Measurements from ENCODE around the gene ATP5ME.

The ATP5ME gene

GRCh38 chr4:656436-657337 lies 17.4 kb downstream of the ATP5ME start:
- Histone ChIP-seq H4K20me1 (ENCODE audit: control insufficient read depth, insufficient read depth, low read depth, low read length) (no peaks in the 10 kb centered on the region), H3K4me2 (ENCODE audit: low read length) (no peak overlapping the region), H3K36me3 (ENCODE audit: control insufficient read depth, low read length) (no peaks in the 10 kb centered on the region), H3F3A (ENCODE audit: control insufficient read depth, insufficient read depth) (no peaks in the 10 kb centered on the region), H3K4me3 (ENCODE audit: low read length) (no peak overlapping the region), H3K79me2 (ENCODE audit: control insufficient read depth, low read length) (no peaks in the 10 kb centered on the region), H3K27me3 (ENCODE audit: control insufficient read depth, low read length) (no peaks in the 10 kb centered on the region), H3K9me2 (replicated peaks; ENCODE audit: control insufficient read depth, low read length) (no peaks in the 10 kb centered on the region), H3K4me1 (ENCODE audit: control insufficient read depth, low read length) (no peaks in the 10 kb centered on the region), H3K9me3 (ENCODE audit: control insufficient read depth, insufficient read depth, low read length) (peaks cover 11% of the 10 kb centered on the region; the same call in 1 of the 2 replicates), H3K27ac (ENCODE audit: low read depth, low read length) (no peak overlapping the region)
- TF ChIP-seq EZH2phosphoT487 (IDR thresholded peaks at IDR 0.05; ENCODE audit: borderline replicate concordance, low read length) (no peak), CTCF (IDR thresholded peaks at IDR 0.05; ENCODE audit: low read depth, low read length, poor library complexity, severe bottlenecking) (no peak)

- Histone ChIP-seq H3K4me2 (ENCODE audit: low read length) (no peak overlapping the region), H3K4me1 (ENCODE audit: control insufficient read depth, low read length) (no peaks in the 10 kb centered on the region), H3F3A (ENCODE audit: control insufficient read depth, insufficient read depth) (no peaks in the 10 kb centered on the region), H3K27ac (ENCODE audit: low read depth, low read length) (no peak overlapping the region), H3K9me3 (ENCODE audit: control insufficient read depth, insufficient read depth, low read length) (peaks cover 11% of the 10 kb centered on the region; the same call in 1 of the 2 replicates), H3K27me3 (ENCODE audit: control insufficient read depth, low read length) (no peaks in the 10 kb centered on the region), H3K36me3 (ENCODE audit: control insufficient read depth, low read length) (no peaks in the 10 kb centered on the region), H3K4me3 (ENCODE audit: low read length) (no peak overlapping the region), H3K79me2 (ENCODE audit: control insufficient read depth, low read length) (no peaks in the 10 kb centered on the region), H4K20me1 (ENCODE audit: control insufficient read depth, insufficient read depth, low read depth, low read length) (no peaks in the 10 kb centered on the region), H3K9me2 (replicated peaks; ENCODE audit: control insufficient read depth, low read length) (no peaks in the 10 kb centered on the region)
- TF ChIP-seq EZH2phosphoT487 (IDR thresholded peaks at IDR 0.05; ENCODE audit: borderline replicate concordance, low read length) (no peak), CTCF (IDR thresholded peaks at IDR 0.05; ENCODE audit: low read depth, low read length, poor library complexity, severe bottlenecking) (no peak)
Measured at GRCh38 chr4:655464-656151, 18.5 kb downstream of the ATP5ME start.

DNA sequence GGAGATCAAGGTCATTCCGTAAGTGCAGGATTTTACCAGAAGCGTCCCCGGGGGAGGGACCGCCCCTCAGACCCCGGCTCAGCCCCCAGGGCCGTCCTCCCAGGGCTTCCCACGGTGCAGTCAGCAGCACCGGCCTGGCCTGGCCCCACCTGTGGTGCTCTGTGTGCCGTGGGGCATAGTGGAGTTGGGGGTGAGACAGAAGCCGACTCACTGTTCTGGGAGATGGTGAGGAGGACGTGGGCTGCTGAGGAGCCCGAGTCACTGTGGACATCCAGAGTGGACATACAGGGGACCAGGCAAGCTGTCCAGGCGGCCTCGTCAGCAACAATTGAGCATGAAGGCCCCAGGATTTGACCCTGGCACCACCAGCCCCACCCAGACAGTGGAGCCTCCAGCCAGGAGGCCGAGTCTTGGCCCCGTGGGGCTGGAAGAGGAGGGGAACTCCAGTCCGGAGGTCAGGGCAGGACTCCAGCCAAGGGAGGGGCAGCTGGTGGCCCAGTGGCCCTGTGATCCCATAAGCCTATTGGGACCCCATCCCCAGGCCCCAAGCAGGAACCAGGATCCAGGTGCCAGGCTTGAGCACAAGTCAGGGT lies 19.1 kb downstream of the ATP5ME start:
- no peaks in the 10 kb centered on the region for H4K20me1 ChIP-seq (ENCODE audit: control insufficient read depth, insufficient read depth, low read depth, low read length)
- no peaks in the 10 kb centered on the region for H3F3A ChIP-seq (ENCODE audit: control insufficient read depth, insufficient read depth)
- TF ChIP-seq CTCF (IDR thresholded peaks at IDR 0.05; ENCODE audit: low read depth, low read length, poor library complexity, severe bottlenecking) = no peak
- no peak for TF ChIP-seq EZH2phosphoT487 (IDR thresholded peaks at IDR 0.05; ENCODE audit: borderline replicate concordance, low read length)
- H3K79me2 ChIP-seq (ENCODE audit: control insufficient read depth, low read length) = no peaks in the 10 kb centered on the region
- H3K27ac ChIP-seq (ENCODE audit: low read depth, low read length) = no peak overlapping the region
- no peaks in the 10 kb centered on the region for H3K36me3 ChIP-seq (ENCODE audit: control insufficient read depth, low read length)
- H3K27me3 ChIP-seq (ENCODE audit: control insufficient read depth, low read length) = no peaks in the 10 kb centered on the region
- no peaks in the 10 kb centered on the region for H3K9me2 ChIP-seq (replicated peaks; ENCODE audit: control insufficient read depth, low read length)
- H3K4me1 ChIP-seq (ENCODE audit: control insufficient read depth, low read length) = no peaks in the 10 kb centered on the region
- no peak overlapping the region for H3K4me3 ChIP-seq (ENCODE audit: low read length)
- peaks cover 11% of the 10 kb centered on the region; the same call in 1 of the 2 replicates for H3K9me3 ChIP-seq (ENCODE audit: control insufficient read depth, insufficient read depth, low read length)
- H3K4me2 ChIP-seq (ENCODE audit: low read length) = no peak overlapping the region

Measured in DOHH2 (cell line).